ENCODE measurements around the gene PFDN5.
A peak's percentile ranks its signal among the peaks of the same experiment; 100 is the strongest.
"Not testable (repeated sequence)": the region's sequence is repeated elsewhere in the genome, so short reads cannot be mapped to it uniquely, and the experiment has no call there.

PFDN5 gene

DNA sequence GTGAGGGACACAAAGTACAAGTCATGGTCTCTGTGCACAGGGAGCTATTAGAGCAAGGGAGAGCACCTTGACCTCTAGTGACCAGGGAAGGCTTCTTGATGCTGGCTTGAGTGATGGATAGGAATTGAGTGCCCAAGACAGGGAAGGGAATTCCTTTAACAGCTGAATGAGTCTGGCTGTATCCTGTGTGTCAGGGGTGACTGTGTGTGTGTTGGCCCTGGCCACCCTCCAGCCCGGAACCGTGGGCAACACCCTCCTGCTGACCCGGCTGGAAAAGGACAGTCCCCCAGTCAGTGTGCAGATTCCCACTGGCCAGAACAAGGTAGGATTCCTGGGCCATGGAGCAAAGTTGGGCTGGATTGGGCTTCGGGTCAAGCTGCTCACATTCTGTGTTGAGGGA lies 5.5 kb upstream of the PFDN5 start:
- DNase-seq (ENCODE audit: low read depth), result no peak
- no peak for TF ChIP-seq MYC (IDR thresholded peaks at IDR 0.05; ENCODE audit: low read depth, low read length)
- TF ChIP-seq POLR2A (IDR thresholded peaks at IDR 0.05; ENCODE audit: extremely low read depth, insufficient read length), result no peak
- TF ChIP-seq, protein P1, sequence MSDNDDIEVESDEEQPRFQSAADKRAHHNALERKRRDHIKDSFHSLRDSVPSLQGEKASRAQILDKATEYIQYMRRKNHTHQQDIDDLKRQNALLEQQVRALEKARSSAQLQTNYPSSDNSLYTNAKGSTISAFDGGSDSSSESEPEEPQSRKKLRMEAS (IDR thresholded peaks at IDR 0.05; ENCODE audit: low read depth, low read length), result no peak
- TF ChIP-seq, protein P2, sequence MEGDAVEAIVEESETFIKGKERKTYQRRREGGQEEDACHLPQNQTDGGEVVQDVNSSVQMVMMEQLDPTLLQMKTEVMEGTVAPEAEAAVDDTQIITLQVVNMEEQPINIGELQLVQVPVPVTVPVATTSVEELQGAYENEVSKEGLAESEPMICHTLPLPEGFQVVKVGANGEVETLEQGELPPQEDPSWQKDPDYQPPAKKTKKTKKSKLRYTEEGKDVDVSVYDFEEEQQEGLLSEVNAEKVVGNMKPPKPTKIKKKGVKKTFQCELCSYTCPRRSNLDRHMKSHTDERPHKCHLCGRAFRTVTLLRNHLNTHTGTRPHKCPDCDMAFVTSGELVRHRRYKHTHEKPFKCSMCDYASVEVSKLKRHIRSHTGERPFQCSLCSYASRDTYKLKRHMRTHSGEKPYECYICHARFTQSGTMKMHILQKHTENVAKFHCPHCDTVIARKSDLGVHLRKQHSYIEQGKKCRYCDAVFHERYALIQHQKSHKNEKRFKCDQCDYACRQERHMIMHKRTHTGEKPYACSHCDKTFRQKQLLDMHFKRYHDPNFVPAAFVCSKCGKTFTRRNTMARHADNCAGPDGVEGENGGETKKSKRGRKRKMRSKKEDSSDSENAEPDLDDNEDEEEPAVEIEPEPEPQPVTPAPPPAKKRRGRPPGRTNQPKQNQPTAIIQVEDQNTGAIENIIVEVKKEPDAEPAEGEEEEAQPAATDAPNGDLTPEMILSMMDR (IDR thresholded peaks at IDR 0.05; ENCODE audit: low read depth, low read length), result no peak
- H3K4me3 ChIP-seq (ENCODE audit: low read depth, low read length), result no peak overlapping the region

DNA sequence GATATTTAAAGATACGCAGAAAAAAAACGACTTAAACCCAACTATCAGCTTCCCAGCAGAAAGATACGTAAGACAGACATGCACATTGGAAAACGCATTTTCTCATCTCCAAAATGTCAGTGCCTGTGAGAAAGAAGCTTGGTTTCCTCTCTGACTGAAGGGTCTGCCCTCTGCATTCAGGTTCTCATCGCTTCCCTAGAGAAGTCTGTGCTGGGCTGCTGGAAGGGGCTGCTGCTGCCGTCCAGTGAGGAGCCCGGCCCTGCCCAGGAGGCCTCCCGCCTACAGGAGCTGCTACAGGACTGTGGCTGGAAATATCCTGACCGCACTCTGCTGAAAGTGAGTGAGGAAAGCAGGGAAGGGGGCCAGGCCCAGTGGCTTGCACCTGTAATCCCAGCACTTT lies 4.7 kb upstream of the PFDN5 start:
- no peak for DNase-seq (ENCODE audit: low read depth)
- no peak for TF ChIP-seq POLR2A (IDR thresholded peaks at IDR 0.05; ENCODE audit: extremely low read depth, insufficient read length)
- no peak overlapping the region for H3K4me3 ChIP-seq (ENCODE audit: low read depth, low read length)

DNA sequence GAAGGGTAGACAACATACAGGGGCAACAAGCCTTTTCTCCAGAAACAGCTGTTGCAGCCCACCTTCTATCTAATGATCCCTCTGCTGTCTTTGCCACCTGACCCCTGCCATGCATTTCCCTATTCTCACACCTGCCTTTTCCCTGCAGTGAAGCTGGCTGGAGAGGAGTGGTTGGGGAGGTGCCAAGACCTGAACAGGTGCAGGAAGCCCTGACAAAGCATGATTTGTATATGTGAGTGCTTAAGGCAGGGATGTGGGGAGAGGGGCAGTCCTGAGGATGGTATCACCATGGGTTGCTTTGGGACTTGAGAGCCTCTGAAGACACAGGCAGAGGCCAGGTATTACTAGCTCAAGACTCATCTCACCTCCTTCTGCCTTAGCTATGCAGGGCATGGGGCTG lies 2.9 kb upstream of the PFDN5 start:
- H3K4me3 ChIP-seq (ENCODE audit: low read depth, low read length), result no peak overlapping the region
- no peak for DNase-seq (ENCODE audit: low read depth)
- no peak for TF ChIP-seq POLR2A (IDR thresholded peaks at IDR 0.05; ENCODE audit: extremely low read depth, insufficient read length)
- TF ChIP-seq, protein P1 (IDR thresholded peaks at IDR 0.05; ENCODE audit: low read depth, low read length), result no peak
- TF ChIP-seq, protein P2 (IDR thresholded peaks at IDR 0.05; ENCODE audit: low read depth, low read length), result no peak
- TF ChIP-seq MYC (IDR thresholded peaks at IDR 0.05; ENCODE audit: low read depth, low read length), result no peak

DNA sequence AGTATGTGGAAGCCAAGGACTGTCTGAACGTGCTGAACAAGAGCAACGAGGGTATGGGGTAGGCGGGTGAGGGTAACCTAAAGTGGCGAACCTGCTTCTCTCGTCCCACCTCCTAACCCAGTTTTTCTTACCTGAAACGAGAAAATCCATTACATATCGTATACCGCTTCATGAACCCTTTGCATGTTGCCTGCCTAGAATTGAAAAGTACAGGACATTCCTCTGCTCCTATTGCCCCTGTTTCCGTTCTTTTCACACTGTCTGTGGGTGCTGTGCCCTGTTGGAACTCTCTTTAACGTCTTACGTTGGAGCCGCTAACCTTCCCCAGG lies 513 bp downstream of the PFDN5 start:
- H3K4me3 ChIP-seq (ENCODE audit: low read depth, low read length), result peak overlapping the region; percentile 99
- TF ChIP-seq, protein P1 (IDR thresholded peaks at IDR 0.05; ENCODE audit: low read depth, low read length), result no peak
- TF ChIP-seq MYC (IDR thresholded peaks at IDR 0.05; ENCODE audit: low read depth, low read length) (no peak), POLR2A (IDR thresholded peaks at IDR 0.05; ENCODE audit: extremely low read depth, insufficient read length) (no peak)
- TF ChIP-seq, protein P2 (IDR thresholded peaks at IDR 0.05; ENCODE audit: low read depth, low read length), result no peak
- DNase-seq (ENCODE audit: low read depth), result no peak

DNA sequence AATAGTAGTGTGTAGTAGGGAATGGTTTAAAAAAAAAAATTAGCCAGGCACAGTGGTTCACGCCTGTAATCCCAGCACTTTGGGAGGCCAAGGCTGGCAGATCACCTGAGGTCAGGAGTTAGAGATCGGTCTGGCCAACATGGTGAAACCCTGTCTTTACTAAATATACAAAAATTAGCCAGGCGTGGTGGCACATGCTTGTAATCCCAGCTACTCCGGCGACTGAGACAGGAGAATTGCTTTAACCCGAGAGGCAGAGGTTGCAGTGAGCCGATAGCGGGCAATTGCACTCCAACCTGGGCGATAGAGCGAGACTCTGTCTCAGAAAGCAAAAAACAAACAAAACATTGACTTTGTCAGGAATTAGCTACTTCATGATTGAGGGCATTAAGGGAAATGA lies 1.8 kb downstream of the PFDN5 start:
- H3K4me3 ChIP-seq (ENCODE audit: low read depth, low read length), result peak overlapping the region; percentile 99
- DNase-seq (ENCODE audit: low read depth), result not testable (repeated sequence)

DNA sequence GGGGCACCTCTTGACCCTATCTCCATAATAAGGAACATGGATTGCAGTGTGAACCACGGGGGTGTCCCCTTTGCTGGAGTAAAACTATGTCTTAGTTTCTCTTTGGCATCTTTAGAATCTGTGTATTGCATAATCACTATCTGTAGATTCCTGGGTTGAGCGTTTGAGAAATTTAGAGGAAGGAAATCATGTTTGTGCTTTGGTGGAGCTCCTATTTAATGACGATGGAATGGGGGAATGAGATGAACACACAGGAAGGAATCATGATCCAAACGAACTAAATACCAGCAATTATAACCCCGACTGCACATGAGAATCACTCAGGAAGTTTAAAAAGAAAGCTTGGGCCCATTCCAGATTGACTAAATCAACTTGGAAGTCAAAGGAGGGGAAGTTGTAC lies 2.8 kb downstream of the PFDN5 start:
- TF ChIP-seq, protein P2 (IDR thresholded peaks at IDR 0.05; ENCODE audit: low read depth, low read length), result no peak
- no peak for TF ChIP-seq MYC (IDR thresholded peaks at IDR 0.05; ENCODE audit: low read depth, low read length)
- TF ChIP-seq, protein P1 (IDR thresholded peaks at IDR 0.05; ENCODE audit: low read depth, low read length), result no peak
- TF ChIP-seq POLR2A (IDR thresholded peaks at IDR 0.05; ENCODE audit: extremely low read depth, insufficient read length), result no peak
- peak overlapping the region; percentile 14 for H3K4me3 ChIP-seq (ENCODE audit: low read depth, low read length)
- peak; percentile 41 for DNase-seq (ENCODE audit: low read depth)

DNA sequence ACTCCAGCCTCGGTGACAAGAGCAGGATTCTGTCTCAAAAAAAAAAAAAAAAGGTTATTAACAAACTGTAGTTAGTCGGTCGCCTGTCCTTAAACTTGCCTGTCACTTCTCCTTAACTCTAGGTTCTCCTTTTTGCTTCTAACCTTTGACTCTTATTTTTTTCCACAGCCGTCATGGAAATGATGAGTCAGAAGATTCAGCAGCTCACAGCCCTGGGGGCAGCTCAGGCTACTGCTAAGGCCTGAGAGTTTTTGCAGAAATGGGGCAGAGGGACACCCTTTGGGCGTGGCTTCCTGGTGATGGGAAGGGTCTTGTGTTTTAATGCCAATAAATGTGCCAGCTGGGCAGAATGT lies 3.7 kb downstream of the PFDN5 start:
- TF ChIP-seq MYC (IDR thresholded peaks at IDR 0.05; ENCODE audit: low read depth, low read length), result no peak
- TF ChIP-seq, protein P1 (IDR thresholded peaks at IDR 0.05; ENCODE audit: low read depth, low read length), result no peak

More for the DNA sequence above, 3.7 kb downstream of the PFDN5 start:
- DNase-seq (ENCODE audit: low read depth), result peak; percentile 92
- peak overlapping the region; percentile 93 for H3K4me3 ChIP-seq (ENCODE audit: low read depth, low read length)
